GM10248 (cell line): ENCODE data around the gene TTLL5.
A peak's percentile ranks its signal among the peaks of the same experiment; 100 is the strongest.

Experiments
- CTCF ChIA-PET: fragments of 300-600 bp; sonication (Branson Sonifier 250); formaldehyde crosslinking; extraction: SDS; loops from one replicate; lab custom pipeline; 2021; ENCODE audit warnings: antibody characterized with exemption; lab: Yijun Ruan, JAX
- POLR2A ChIA-PET: fragments of 350-650 bp; sonication (Branson Sonifier 250); formaldehyde crosslinking; extraction: SDS; loops from one replicate; lab custom pipeline; 2020; ENCODE audit warnings: antibody characterized with exemption; lab: Yijun Ruan, JAX
- DNase-seq: peaks from one replicate; pipeline ENCODE4 v3.0.0; 2012; ENCODE audit errors: extremely low spot score
- CTCF ChIP-seq: IDR thresholded peaks from 2 replicates; pipeline ENCODE4 v1.5.1; 2012; ENCODE audit warnings: mild to moderate bottlenecking, low read depth; ENCODE audit errors: extremely low read depth, missing control alignments, control extremely low read depth

The TTLL5 gene

GRCh38 chr14:75709207-75709812, 48.3 kb downstream of the TTLL5 start:
- CTCF ChIA-PET, result interaction anchor here (0.6 to 6.7 kb wide), 65 partner anchors 9 to 942 kb away, joined by 3 to 216 read pairs (median 5); partner anchors contain the start of genes ERG28, IFT43, TGFB3 and TTLL5
- peak; percentile 82 for TF ChIP-seq CTCF
- peak; percentile 66 for DNase-seq
- POLR2A ChIA-PET, result interaction anchor here (1.1 kb wide), 1 partner anchor 273 kb away, joined by 11 read pairs; no protein-coding TSS in a partner anchor

GRCh38 chr14:75711105-75711795, 50.2 kb downstream of the TTLL5 start:
- POLR2A ChIA-PET, result no interaction called here
- peak; percentile 64 for TF ChIP-seq CTCF
- CTCF ChIA-PET, result interaction anchor here (0.6 to 6.7 kb wide), 38 partner anchors 9 to 937 kb away, joined by 3 to 216 read pairs (median 5); partner anchors contain the start of genes IFT43 and TGFB3
- DNase-seq, result peak; percentile 29

- no peak for TF ChIP-seq CTCF
- peak; percentile 13 for DNase-seq
- CTCF ChIA-PET, result interaction anchor here (1.0 to 6.7 kb wide), 24 partner anchors 9 to 726 kb away, joined by 3 to 216 read pairs (median 12); partner anchors contain the start of genes IFT43 and TGFB3
Observed at GRCh38 chr14:75711796-75712211, 50.8 kb downstream of the TTLL5 start.

GRCh38 chr14:75714991-75715390, 53.9 kb downstream of the TTLL5 start:
- ChIA-PET POLR2A (no interaction called here), CTCF (interaction anchor here (1.4 kb wide), 1 partner anchor 265 kb away, joined by 4 read pairs; no protein-coding TSS in a partner anchor)
- DNase-seq, result no peak
- TF ChIP-seq CTCF, result no peak

More at GRCh38 chr14:75711796-75712211, 50.8 kb downstream of the TTLL5 start:
- POLR2A ChIA-PET, result no interaction called here

- no peak for TF ChIP-seq CTCF
- DNase-seq, result no peak
- ChIA-PET POLR2A (interaction anchor here (0.6 kb wide), 1 partner anchor 458 kb away, joined by 3 read pairs; no protein-coding TSS in a partner anchor), CTCF (interaction anchor here (1.4 kb wide), 1 partner anchor 263 kb away, joined by 4 read pairs; no protein-coding TSS in a partner anchor)
Observed at GRCh38 chr14:75715926-75716780, 55.1 kb downstream of the TTLL5 start.
